ENCODE results near the gene TM7SF2. TPM values are rescaled to one million over a fixed set of nuclear protein-coding genes. Genes with fewer than 3 reads are reported as not detected.

Gene TM7SF2
- total and polyA plus RNA-seq, 2 of the 13 experiments (the other 11 are each of a cell fraction or from before 2014, with no cell fraction given) = 56.0 to 66.9 TPM

- TF ChIP-seq ZNF512 (CRISPR knock-in tag; IDR thresholded peaks at IDR 0.05) = no peak
- peak; percentile 71 for TF ChIP-seq FOXA3 (CRISPR knock-in tag; IDR thresholded peaks at IDR 0.05)
- 0 out of 2 replicates have a peak, but pooled peaks have one; percentile 2 for TF ChIP-seq STAG1 (CRISPR knock-in tag; IDR thresholded peaks at IDR 0.05)
- TF ChIP-seq ZNF292 (CRISPR knock-in tag; IDR thresholded peaks at IDR 0.05; ENCODE audit: borderline replicate concordance, low read depth) = 0 out of 2 replicates have a peak, but pooled peaks have one; percentile 17
- TF ChIP-seq MYNN (CRISPR knock-in tag; IDR thresholded peaks at IDR 0.05; ENCODE audit: low read depth) = no peak
- no peak for TF ChIP-seq SP2 (CRISPR knock-in tag; IDR thresholded peaks at IDR 0.05)
- no peak for TF ChIP-seq TEAD2 (CRISPR knock-in tag; IDR thresholded peaks at IDR 0.05)
- no peak for TF ChIP-seq ZBTB34 (CRISPR knock-in tag; IDR thresholded peaks at IDR 0.05)
- TF ChIP-seq ZNF710 (CRISPR knock-in tag; IDR thresholded peaks at IDR 0.05; ENCODE audit: borderline replicate concordance) = no peak
- TF ChIP-seq SAP130 (CRISPR knock-in tag; IDR thresholded peaks at IDR 0.05; ENCODE audit: low read depth) = 0 out of 2 replicates have a peak, but pooled peaks have one; percentile 11
- TF ChIP-seq GATA4 (IDR thresholded peaks at IDR 0.05; ENCODE audit: borderline replicate concordance, low read depth) = no peak
- no peak for TF ChIP-seq FOXA1 (IDR thresholded peaks at IDR 0.05)
- peak; percentile 62 for TF ChIP-seq FOXA1 (CRISPR knock-in tag; IDR thresholded peaks at IDR 0.05)
- no peak for TF ChIP-seq WIZ (CRISPR knock-in tag; IDR thresholded peaks at IDR 0.05)
- TF ChIP-seq ZNF572 (CRISPR knock-in tag; IDR thresholded peaks at IDR 0.05) = no peak
- TF ChIP-seq YEATS4 (CRISPR knock-in tag; IDR thresholded peaks at IDR 0.05; ENCODE audit: borderline replicate concordance) = no peak
- no peak for TF ChIP-seq REPIN1 (CRISPR knock-in tag; IDR thresholded peaks at IDR 0.05; ENCODE audit: borderline replicate concordance, low read depth)
- no peak for DNase-seq (ENCODE audit: low spot score)
- H3K4me1 ChIP-seq (ENCODE audit: insufficient read depth, low read length) = peaks cover 17% of the 10 kb centered on the region
- no peaks in the 10 kb centered on the region for H3K9me3 ChIP-seq (ENCODE audit: low read length)
- H3K4me3 ChIP-seq (replicated peaks in 1 of 3; ENCODE audit: insufficient read depth in 1 of 3, low read depth in 2 of 3, low read length in 3 of 3) = no peak overlapping the region
- ATAC-seq = peak; percentile 66
- H3K27me3 ChIP-seq (ENCODE audit: control insufficient read depth in 1 of 2, insufficient read depth in 2 of 2, low read length in 2 of 2) = no peaks in the 10 kb centered on the region
- H3K4me2 ChIP-seq (ENCODE audit: low read depth, low read length) = peak overlapping the region; percentile 21
- H3K79me2 ChIP-seq (ENCODE audit: insufficient read depth, low read length) = no peaks in the 10 kb centered on the region
- POLR2A ChIA-PET = interaction anchor here (0.6 to 1.7 kb wide), 6 partner anchors 15 to 62 kb away, joined by 3 to 6 read pairs (median 3); partner anchors contain the start of genes ARL2, NAALADL1, SAC3D1 and SYVN1
- BruUV-seq (replicated peaks) = no TSS peak
- no peaks in the 10 kb centered on the region for H4K20me1 ChIP-seq (ENCODE audit: insufficient read depth, low read length)
- H3K27ac ChIP-seq (ENCODE audit: extremely low read length, insufficient read depth, low read length) = no peak overlapping the region
- no CpG with 5 or more reads among the region's 1 CpG for WGBS (ENCODE audit: low lambda C conversion rate)
- CTCF ChIA-PET (ENCODE audit: low intra/inter-chr PET ratio, low total read pairs) = no interaction called here
- intact Hi-C loops (cut with micrococcal nuclease; ENCODE audit: unreplicated experiment) = no loop called here
- peaks cover 4 to 6% of the 10 kb centered on the region in 2 experiments; a peak in 3 of 5 replicates for H3K36me3 ChIP-seq (replicated peaks in 1 of 2; ENCODE audit: control insufficient read depth in 1 of 2, insufficient read depth in 2 of 2, low read length in 2 of 2)
- no peak overlapping the region for H2AFZ ChIP-seq (ENCODE audit: low read length)
- in situ Hi-C loops (cut with HindIII; ENCODE audit: extremely low pct_ligation_motif_present, low pct_unique_long_range_greater_than_20kb) = no loop called here
- no peak for FAIRE-seq
- no peak overlapping the region for H3K9ac ChIP-seq (ENCODE audit: insufficient read depth, low read depth, low read length)
Measured at GRCh38 chr11:65072631-65072966, 39.1 kb upstream of the TM7SF2 start.

All from HepG2 (cell line).